ENCODE results near the gene MAD1L1. TPM values are rescaled to one million over a fixed set of nuclear protein-coding genes. Genes with fewer than 3 reads are reported as not detected.

MAD1L1 gene
- total and polyA plus RNA-seq, 2 of the 8 experiments (the other 6 are each of a cell fraction or from before 2014, with no cell fraction given), result 40.4 to 44.6 TPM

GRCh38 chr7:2172311-2173188 is 60.2 kb downstream of the MAD1L1 start (continued):
- TF ChIP-seq CHD7 (IDR thresholded peaks at IDR 0.05; ENCODE audit: insufficient replicate concordance, low read length), result no peak
- no peak for TF ChIP-seq GTF2F1 (IDR thresholded peaks at IDR 0.05; ENCODE audit: borderline replicate concordance, low read depth, low read length)
- TF ChIP-seq E2F6 (IDR thresholded peaks at IDR 0.05), result no peak
- no peak for TF ChIP-seq YY1 (IDR thresholded peaks at IDR 0.05; ENCODE audit: low read depth, low read length)
- no peak for TF ChIP-seq CREB1 (IDR thresholded peaks at IDR 0.05)
- no peak for TF ChIP-seq GABPA (IDR thresholded peaks at IDR 0.05; ENCODE audit: borderline replicate concordance, insufficient read depth, low read length)
